Neural progenitor cell (in vitro differentiated cells): ENCODE results near the gene ZNF784. TPM values are rescaled to one million over a fixed set of nuclear protein-coding genes. Genes with fewer than 3 reads are reported as not detected.

Experiments
- DNase-seq: peaks from one replicate; pipeline ENCODE4 v3.0.0-alpha.2; 2016; ENCODE audit warnings: low spot score
- H2AFZ ChIP-seq: fragments of 200-600 bp; sonication (generic); replicated peaks from 2 replicates; pipeline ENCODE4 v1.6.1; 2016; ENCODE audit warnings: antibody characterized with exemption
- H3F3A ChIP-seq: fragments of 200-600 bp; sonication (generic); 2 replicates; pipeline ENCODE4 v1.6.1; 2016; ENCODE audit warnings: antibody characterized with exemption, low read depth
- H3K27ac ChIP-seq: fragments of 200-600 bp; sonication (generic); 2 replicates; pipeline ENCODE4 v1.5.1; 2016; ENCODE audit warnings: mild to moderate bottlenecking
- H3K27me3 ChIP-seq: fragments of 200-600 bp; sonication (generic); 2 replicates; pipeline ENCODE4 v1.6.1; 2016; ENCODE audit warnings: mild to moderate bottlenecking, moderate library complexity
- H3K36me3 ChIP-seq: fragments of 200-600 bp; sonication (generic); 2 replicates; pipeline ENCODE4 v1.5.1; 2016
- H3K4me1 ChIP-seq: fragments of 200-600 bp; sonication (generic); 2 replicates; pipeline ENCODE4 v1.6.1; 2016; ENCODE audit warnings: mixed run types
- H3K4me2 ChIP-seq: fragments of 200-600 bp; sonication (generic); 2 replicates; pipeline ENCODE4 v1.6.1; 2016
- H3K4me3 ChIP-seq: fragments of 200-600 bp; sonication (generic); 2 replicates; pipeline ENCODE4 v1.5.1; 2016
- H3K79me2 ChIP-seq: fragments of 200-600 bp; sonication (generic); 2 replicates; pipeline ENCODE4 v1.6.1; 2016; ENCODE audit warnings: low read depth
- H3K9ac ChIP-seq: fragments of 200-600 bp; sonication (generic); 2 replicates; pipeline ENCODE4 v1.6.1; 2016
- H3K9me3 ChIP-seq: fragments of 200-600 bp; sonication (generic); 2 replicates; pipeline ENCODE4 v1.5.1; 2016; ENCODE audit warnings: low read depth
- H4K20me1 ChIP-seq: fragments of 200-600 bp; sonication (generic); 2 replicates; pipeline ENCODE4 v1.6.1; 2016; ENCODE audit warnings: low read depth
- H3K27ac Mint-ChIP-seq: 3 replicates; pipeline ENCODE4 v1.8.0; 2021; ENCODE audit warnings: mixed read lengths
- H3K27me3 Mint-ChIP-seq: 2 replicates; pipeline ENCODE4 v1.8.0; 2022; ENCODE audit warnings: low read depth, mild to moderate bottlenecking, inconsistent platforms, moderate library complexity, mixed read lengths; ENCODE audit not compliant: insufficient read depth
- H3K36me3 Mint-ChIP-seq: 3 replicates; pipeline ENCODE4 v1.8.0; 2021; ENCODE audit warnings: mixed read lengths
- H3K4me1 Mint-ChIP-seq: 3 replicates; pipeline ENCODE4 v1.8.0; 2021; ENCODE audit warnings: mixed read lengths
- H3K4me3 Mint-ChIP-seq: 3 replicates; pipeline ENCODE4 v1.8.0; 2021; ENCODE audit warnings: mild to moderate bottlenecking, moderate library complexity, mixed read lengths
- H3K9me3 Mint-ChIP-seq: 3 replicates; pipeline ENCODE4 v1.8.0; 2020; ENCODE audit warnings: mixed read lengths
- EZH2 ChIP-seq: fragments of 200-600 bp; sonication (generic); IDR thresholded peaks from 2 replicates; pipeline ENCODE4 v1.6.1; 2017; ENCODE audit warnings: antibody characterized with exemption, mild to moderate bottlenecking, moderate library complexity
- EZH2phosphoT487 ChIP-seq: fragments of 200-600 bp; sonication (generic); IDR thresholded peaks from 2 replicates; pipeline ENCODE4 v1.6.1; 2017; ENCODE audit warnings: antibody characterized with exemption
- total RNA-seq: library from RNA; depleted of rRNA; stranded (reverse); fragments of >200 nt; gene quantifications from 2 replicates; pipeline ENCODE4 v1.2.3, GENCODE V29; 2015; ENCODE audit warnings: low replicate concordance
- TF ChIP-seq, protein P1 (sequence below): fragments of 200-600 bp; sonication (generic); IDR thresholded peaks from 2 replicates; pipeline ENCODE4 v1.5.1; 2017; ENCODE audit warnings: antibody characterized with exemption, mild to moderate bottlenecking

The ZNF784 gene
- total RNA-seq, 1 donor from 2014 or later, result 3.9 TPM

DNA sequence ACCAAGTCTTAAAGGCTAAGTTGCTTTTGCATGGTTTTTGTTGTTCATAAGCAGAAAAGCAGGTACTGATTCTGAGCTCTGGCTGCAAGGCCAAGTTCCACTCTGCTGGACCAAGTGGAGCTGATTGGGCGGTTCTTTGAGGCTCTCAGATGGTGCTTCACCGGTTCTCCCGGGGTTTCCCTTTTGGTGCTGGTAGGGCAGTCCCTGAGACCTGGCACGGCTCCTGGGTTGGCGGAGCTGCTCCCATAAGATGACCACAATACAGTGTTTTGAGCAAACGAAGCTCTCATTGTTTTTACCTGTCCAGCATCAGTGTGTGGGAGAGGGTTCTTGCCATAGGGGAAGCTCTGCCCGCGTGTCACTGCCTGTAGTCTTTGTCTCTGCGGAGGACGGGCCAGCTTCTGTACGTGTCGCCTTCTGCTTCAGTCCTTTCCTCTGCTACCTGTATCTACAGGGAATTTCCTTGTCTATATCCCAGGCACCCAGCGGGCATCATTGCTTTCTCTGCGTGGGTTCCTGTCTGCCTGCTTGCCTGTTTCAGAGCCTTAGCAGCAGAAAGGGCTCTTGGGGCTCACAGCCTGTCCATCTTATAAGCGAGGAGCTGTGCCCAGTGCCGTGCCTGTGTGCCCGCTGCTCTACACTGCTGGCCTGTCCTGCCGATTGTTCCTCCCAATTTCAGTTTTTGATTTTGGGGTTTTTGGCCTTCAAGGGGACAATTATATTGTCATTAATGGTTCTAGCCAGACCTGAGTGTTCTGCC, 32.8 kb upstream of the ZNF784 start:
- Mint-ChIP-seq H3K9me3 (no peaks in the 10 kb centered on the region), H3K27ac (no peak overlapping the region), H3K4me3 (peak overlapping the region; percentile 96), H3K27me3 (no peaks in the 10 kb centered on the region), H3K4me1 (peaks cover 30% of the 10 kb centered on the region), H3K36me3 (peaks cover 13% of the 10 kb centered on the region)
- Histone ChIP-seq H3K4me2 (peak overlapping the region; percentile 94), H3F3A (peaks cover 12% of the 10 kb centered on the region), H3K27ac (no peak overlapping the region), H3K27me3 (no peaks in the 10 kb centered on the region), H3K79me2 (peaks cover 73% of the 10 kb centered on the region), H3K4me3 (peak overlapping the region; percentile 88), H3K36me3 (no peaks in the 10 kb centered on the region), H3K9ac (peak overlapping the region; percentile 38), H2AFZ (no peak overlapping the region), H3K4me1 (peaks cover 18% of the 10 kb centered on the region), H4K20me1 (peaks cover 64% of the 10 kb centered on the region), H3K9me3 (no peaks in the 10 kb centered on the region)
- TF ChIP-seq, protein P1, sequence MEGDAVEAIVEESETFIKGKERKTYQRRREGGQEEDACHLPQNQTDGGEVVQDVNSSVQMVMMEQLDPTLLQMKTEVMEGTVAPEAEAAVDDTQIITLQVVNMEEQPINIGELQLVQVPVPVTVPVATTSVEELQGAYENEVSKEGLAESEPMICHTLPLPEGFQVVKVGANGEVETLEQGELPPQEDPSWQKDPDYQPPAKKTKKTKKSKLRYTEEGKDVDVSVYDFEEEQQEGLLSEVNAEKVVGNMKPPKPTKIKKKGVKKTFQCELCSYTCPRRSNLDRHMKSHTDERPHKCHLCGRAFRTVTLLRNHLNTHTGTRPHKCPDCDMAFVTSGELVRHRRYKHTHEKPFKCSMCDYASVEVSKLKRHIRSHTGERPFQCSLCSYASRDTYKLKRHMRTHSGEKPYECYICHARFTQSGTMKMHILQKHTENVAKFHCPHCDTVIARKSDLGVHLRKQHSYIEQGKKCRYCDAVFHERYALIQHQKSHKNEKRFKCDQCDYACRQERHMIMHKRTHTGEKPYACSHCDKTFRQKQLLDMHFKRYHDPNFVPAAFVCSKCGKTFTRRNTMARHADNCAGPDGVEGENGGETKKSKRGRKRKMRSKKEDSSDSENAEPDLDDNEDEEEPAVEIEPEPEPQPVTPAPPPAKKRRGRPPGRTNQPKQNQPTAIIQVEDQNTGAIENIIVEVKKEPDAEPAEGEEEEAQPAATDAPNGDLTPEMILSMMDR, result no peak
- TF ChIP-seq EZH2 (no peak), EZH2phosphoT487 (no peak)
- DNase-seq, result no peak

DNA sequence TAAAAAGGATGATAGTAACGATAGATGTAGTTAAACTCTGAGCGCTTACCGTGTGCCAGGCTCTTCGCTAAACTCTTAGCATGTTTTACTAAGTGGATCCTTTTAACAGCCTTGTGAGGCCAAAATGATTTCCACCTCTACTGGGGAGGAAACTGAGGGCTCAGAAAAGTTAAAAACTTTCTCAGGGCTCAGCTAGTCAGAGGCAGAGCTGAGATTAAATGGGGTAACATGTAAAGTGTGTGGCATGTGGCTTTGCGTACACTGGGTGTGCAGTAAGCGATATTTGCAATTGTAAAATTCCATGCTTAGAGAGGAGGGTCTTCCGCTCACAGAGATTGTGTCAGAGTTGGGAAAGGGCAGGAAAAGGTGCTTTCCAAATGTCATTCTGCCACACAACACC, 32.2 kb upstream of the ZNF784 start:
- peak overlapping the region; percentile 94 for H3K4me2 ChIP-seq
- peaks cover 67% of the 10 kb centered on the region for H3K79me2 ChIP-seq
- peaks cover 59% of the 10 kb centered on the region for H4K20me1 ChIP-seq
- no peaks in the 10 kb centered on the region for H3K36me3 ChIP-seq
- Mint-ChIP-seq H3K4me3 (peak overlapping the region; percentile 96), H3K36me3 (peaks cover 9% of the 10 kb centered on the region), H3K27me3 (no peaks in the 10 kb centered on the region), H3K9me3 (no peaks in the 10 kb centered on the region), H3K4me1 (peaks cover 31% of the 10 kb centered on the region), H3K27ac (no peak overlapping the region)
- H3F3A ChIP-seq, result peaks cover 12% of the 10 kb centered on the region
- H3K4me1 ChIP-seq, result peaks cover 18% of the 10 kb centered on the region
- TF ChIP-seq EZH2phosphoT487, result no peak
- TF ChIP-seq EZH2, result no peak
- TF ChIP-seq, protein P1, result no peak
- H2AFZ ChIP-seq, result no peak overlapping the region
- no peaks in the 10 kb centered on the region for H3K9me3 ChIP-seq
- DNase-seq, result no peak
- H3K27ac ChIP-seq, result no peak overlapping the region
- H3K9ac ChIP-seq, result peak overlapping the region; percentile 95
- H3K4me3 ChIP-seq, result peak overlapping the region; percentile 88
- H3K27me3 ChIP-seq, result no peaks in the 10 kb centered on the region

DNA sequence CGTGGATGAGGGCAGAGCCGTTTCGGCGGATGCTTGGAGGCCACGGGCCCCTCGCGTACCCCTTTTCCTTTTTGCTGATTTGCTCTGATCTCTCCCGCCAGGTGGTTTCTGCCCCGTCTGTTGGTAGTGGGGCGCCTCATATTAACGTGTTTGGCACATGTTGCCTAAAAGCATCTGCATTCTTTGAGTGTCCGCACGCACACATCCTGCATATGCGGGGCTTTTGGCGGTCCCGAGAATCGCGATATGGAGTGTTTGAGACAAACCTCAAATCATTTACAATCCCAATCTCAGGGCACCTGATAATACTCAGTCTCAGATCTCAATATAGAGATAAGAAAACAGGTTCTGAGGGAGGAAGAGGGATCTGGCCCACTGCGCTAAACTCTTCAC, 31.3 kb upstream of the ZNF784 start:
- TF ChIP-seq EZH2, result no peak
- TF ChIP-seq, protein P1, result no peak
- TF ChIP-seq EZH2phosphoT487, result no peak
- peaks cover 18% of the 10 kb centered on the region for H3K4me1 ChIP-seq
- Mint-ChIP-seq H3K4me3 (peak overlapping the region; percentile 96), H3K4me1 (peaks cover 31% of the 10 kb centered on the region), H3K36me3 (peaks cover 7% of the 10 kb centered on the region), H3K27ac (peak overlapping the region; percentile 98), H3K9me3 (no peaks in the 10 kb centered on the region), H3K27me3 (peaks cover 4% of the 10 kb centered on the region)
- H3K79me2 ChIP-seq, result peaks cover 57% of the 10 kb centered on the region
- peak overlapping the region; percentile 60 for H2AFZ ChIP-seq
- H3K27ac ChIP-seq, result peak overlapping the region; percentile 98
- H3K9me3 ChIP-seq, result no peaks in the 10 kb centered on the region
- peaks cover 12% of the 10 kb centered on the region for H3F3A ChIP-seq
- no peaks in the 10 kb centered on the region for H3K27me3 ChIP-seq
- peaks cover 51% of the 10 kb centered on the region for H4K20me1 ChIP-seq
- peak overlapping the region; percentile 95 for H3K9ac ChIP-seq
- H3K36me3 ChIP-seq, result no peaks in the 10 kb centered on the region
- H3K4me2 ChIP-seq, result peak overlapping the region; percentile 94
- H3K4me3 ChIP-seq, result peak overlapping the region; percentile 88
- no peak for DNase-seq
